OCI-M1 (cell line): ENCODE results near the gene CLEC16A.
A peak's percentile ranks its signal among the peaks of the same experiment; 100 is the strongest.
"Not testable (repeated sequence)": the region's sequence is repeated elsewhere in the genome, so short reads cannot be mapped to it uniquely, and the experiment has no call there.

Experiments used
- DNase-seq: peaks from one replicate; lab custom pipeline; 2025; lab: John Stamatoyannopoulos, UW

Gene CLEC16A

DNA sequence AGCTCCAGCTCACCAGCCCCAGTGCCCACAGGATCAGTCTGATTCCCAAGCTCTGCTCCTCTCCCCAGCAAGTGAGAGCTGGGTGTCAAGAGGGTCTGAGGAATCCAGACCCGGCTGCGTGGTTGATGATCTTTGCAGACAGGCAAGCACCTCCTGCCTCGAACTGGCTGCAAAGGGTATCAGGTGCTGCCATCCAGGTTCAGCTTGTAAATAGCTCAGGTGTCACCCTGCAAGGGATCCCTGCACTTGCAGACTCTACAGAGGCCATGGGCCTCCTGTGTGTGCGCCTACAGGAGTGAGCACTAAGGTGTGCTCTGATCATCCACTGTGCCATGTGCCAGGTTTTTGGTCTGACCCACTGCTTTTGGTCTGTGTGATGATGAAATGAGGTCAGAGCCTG, 18.3 kb upstream of the CLEC16A start:
- DNase-seq, result no peak

DNA sequence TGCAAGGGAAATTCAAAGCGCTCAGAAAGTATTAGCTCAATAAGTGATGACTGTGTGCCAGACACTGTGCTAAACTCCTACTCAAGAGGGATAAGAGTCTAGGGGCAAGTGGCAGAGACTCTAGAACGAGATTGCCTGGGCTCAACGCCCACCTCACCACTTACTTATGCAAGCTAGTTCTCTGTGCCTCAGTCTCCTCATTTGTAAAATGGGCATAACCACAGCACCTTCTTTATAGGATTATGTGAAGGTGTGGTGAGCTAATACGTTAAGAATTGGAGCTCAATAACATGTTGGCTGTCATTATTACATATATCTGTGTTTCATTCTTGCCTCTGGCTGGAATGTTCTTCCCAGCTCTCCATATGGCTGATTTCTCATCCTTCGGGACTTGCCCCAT, 17.5 kb upstream of the CLEC16A start:
- no peak for DNase-seq

DNA sequence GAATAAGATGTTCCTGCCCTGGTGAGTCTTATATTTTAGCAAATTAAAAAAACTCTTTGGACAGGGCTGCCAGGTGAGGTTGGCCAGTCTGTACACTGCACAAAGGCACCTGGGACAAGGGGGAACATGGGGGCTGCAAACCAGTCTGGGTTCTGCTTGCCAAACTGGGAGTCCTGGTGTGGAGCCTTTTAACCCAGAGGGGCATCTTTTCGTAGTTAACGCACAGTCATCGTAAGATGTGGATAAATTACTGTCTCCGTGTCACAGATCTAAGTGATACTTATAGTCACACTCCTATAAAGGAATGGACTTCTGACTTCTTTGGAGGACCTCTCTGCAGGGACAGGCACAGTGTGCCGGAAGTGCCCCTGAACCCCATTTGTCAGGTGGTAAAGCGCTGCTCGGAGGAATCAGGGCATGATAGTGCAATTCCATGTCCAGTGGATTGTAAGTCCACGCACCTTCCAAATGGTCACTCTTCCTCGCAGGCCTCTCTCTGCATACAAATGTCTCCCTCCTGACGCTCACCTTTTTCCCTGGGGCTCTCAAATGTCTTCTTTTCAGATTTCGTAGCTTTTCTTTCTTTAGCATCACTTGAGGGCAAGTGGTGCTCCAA, 16.8 kb upstream of the CLEC16A start:
- DNase-seq, result no peak

DNA sequence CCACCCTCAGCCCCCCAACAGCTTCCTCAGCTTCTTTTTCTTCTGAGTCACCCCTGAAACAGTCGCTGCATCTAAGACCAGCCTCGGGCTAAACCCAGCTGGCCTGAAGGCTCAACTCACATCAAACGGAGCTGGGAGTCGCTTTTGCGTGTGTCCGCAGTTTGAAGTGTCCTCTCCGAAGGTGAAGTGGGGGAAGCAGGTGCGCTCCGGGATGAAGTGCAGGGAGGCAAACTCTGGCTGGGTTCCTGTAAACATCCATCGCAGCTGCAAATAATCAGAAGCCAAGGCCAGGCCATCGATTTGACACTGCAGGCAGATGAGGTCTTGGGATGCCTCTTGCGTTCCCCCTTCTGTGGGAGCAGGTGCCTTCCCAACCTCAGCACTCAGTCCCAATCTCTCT, 15.3 kb upstream of the CLEC16A start:
- not testable (repeated sequence) for DNase-seq

DNA sequence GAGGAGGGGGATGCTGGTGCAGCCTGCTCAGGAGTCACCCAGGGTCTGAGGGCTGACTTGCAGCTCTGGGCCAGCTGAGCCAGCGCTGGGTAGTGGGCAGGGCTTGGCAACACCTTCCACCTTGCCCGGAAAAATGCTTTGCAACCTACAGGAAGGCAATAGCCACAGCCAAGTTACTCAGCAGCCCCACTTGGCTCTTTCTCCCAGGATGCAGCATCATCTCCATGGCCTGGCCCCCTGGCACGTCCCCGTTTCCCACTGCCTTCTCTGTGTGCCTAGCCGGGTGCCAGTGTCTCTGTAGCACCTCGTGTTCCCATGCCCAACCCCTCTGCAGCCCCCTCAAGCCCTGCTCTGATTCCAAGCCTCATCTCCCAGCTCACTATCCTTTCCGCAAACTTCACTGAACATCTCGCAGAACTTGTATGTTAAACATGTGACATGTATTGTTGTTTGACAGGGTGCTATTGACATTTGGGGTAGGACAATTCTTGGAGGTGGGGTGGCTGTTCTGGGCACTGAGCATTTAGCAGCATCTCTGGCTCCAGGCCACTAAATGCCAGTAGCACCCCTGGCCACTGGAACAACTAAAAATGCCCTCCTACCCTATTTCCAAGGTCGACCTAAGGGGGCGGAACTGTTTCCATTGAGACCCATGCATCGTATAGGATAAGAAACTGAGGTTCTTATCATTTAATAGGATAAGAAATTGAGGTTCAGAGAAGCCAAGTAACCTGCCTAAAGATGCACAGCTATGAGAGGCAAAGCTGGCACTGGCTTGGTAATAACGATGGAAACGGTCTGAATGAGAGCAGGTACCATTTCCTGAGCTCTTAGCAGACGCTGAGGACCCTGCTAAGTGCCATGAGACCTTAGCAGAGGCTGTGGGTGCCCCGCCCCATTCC, 14.3 kb upstream of the CLEC16A start:
- DNase-seq, result no peak

DNA sequence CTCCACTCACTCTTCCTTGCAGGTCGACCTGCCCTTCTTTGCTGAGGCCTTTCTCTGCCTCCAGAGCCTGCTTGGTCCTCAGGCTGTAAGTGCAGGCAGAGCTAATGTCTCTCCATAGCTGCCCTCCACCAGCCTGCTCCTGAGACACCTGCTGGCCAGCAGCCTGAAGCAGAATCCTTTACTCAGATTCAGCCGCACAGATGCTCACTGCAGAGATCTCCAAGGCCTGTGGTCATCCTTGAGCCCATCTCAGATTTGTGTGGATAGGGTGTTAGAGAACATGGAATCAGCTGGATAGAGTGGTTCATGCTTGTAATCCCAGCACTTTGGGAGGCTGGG, 13.6 kb upstream of the CLEC16A start:
- DNase-seq, result no peak

DNA sequence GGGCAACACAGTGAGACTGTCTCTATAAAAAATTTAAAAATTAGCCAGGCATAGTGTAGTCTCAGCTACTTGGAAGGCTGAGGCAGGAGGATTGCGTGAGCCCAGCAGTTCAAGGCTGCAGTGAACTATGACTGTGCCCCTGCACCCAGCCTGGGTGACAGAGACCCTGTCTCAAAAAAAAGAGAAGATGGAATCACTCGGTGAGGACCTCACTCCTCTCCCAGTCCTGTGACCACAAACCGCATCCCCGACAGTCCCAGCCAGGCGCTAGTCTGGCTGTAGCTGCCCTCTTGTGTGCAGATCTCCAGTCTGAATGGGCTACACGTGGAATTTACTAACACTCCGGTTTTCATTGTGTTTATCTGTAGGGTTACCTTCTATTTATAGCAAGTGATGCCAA, 13.2 kb upstream of the CLEC16A start:
- DNase-seq, result peak; percentile 46

DNA sequence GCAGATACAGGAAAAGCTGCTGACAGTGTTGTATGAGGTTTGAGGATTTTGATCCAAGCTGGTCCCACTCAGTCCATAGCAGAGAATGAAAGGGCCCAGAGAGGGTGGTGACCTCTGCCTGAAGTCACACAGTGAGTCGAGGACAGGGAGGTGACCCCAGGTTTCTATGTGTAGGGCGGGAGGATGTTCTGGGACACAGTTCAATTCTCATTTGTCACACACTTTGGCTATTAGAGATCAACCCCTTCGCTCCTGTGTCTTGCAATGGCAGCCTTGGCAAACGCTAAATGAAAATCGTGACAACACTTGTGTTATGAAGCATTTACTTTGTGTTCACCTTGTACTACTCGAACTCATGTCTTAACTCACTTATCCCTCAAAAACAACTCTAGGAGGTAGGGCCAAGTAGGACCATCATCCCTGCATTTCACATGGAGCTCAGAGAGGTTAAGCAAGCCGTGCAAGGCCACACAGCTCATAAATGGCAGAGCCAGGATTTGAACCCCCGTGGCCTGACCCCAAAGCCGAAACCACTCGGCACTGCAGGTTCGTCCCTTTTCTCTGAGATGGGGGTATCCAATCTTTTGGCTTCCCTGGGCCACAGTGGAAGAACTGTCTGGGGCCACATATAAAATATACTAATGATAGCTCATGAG, 12.3 kb upstream of the CLEC16A start:
- DNase-seq, result no peak

DNA sequence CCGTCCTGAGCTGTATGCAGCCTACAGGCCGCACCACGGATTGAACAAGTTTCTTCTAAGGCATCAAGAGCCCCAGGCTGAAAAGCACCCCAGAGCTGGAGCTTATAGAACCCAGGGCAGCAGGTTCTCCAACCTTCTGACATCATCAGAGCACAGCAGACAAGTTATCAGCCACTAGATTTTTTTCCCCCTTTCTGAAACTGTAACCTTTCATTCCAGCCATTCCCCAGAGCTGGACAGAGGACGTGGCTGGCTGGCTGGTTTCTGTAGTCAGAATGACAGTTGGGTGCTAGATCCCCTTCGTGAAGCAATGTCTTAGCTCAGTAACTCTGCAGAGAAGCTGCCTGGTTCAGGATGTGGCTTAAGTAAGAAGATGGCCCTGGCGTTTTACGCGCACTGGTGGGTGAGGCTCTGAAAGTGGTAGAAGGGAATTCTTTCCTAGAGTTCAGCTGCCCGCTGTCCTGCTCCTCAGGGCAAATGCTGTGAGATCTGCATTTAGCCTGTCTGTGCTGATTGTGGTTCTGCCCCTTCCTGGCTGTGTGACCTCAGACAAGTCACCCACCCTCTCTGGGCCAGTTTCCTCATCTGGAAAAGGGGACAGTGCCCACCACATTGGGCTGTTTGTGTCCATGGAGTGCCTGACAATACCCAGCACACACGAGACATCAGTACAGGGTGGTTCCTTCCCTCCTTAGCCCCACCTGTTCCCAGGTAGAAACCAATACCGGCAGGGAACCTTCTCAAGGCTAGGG, 11.2 kb upstream of the CLEC16A start:
- DNase-seq, result no peak

DNA sequence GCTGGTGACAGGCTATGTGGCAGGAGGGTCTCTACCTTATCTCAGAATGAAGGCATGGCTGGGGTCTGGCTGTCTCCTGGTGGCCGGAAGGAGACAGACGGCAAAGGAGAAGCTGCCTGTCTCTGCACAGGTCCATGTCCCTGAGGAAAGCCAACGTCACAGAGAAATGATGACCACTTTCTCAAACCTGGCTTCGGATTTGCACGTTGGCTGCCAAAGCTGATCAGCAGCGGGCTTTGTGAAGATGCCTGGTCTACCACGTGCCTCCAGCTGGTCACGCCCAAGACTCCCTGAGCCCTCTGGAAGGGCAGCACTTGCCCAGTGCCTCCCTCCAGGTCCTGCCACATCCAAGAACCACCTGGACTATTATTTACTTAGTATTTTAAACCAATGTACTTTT, 10.5 kb upstream of the CLEC16A start:
- DNase-seq, result no peak

DNA sequence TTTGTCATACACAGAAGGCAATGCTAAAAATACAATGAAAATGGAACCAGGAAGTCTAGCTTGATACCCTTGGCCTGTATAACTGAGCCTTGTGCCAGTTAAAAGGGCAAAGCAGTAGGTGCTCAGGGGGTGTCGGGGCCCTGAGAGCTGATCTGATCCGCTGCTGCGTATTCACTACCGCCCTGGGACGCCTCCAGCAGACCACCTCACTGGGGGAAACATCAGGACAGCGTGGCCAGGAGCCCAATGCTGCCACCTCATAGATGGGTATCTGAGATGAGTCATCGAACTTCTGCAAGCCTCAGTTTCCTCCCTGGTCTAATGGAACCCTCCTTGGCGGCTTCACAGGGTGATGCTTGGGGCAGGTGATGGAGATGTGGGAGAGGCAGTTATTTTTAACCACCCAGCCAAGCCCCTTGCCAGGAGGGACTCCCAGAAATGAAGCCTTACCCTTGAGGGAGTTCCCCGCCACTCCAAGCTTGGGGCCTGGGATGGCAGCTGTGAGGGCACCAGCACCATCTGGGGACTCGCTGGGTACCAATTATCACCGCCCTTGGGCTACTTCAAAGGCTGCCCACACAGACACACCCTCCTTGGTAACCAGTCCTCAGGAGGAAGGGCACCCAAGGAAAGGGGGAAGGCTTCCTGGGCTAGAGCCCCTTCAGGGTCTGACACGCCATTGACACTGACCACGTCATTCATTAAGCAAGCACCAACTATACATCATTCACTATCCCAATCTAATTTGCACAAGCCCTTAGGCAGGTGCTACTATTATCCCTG, 9.8 kb upstream of the CLEC16A start:
- DNase-seq, result no peak

DNA sequence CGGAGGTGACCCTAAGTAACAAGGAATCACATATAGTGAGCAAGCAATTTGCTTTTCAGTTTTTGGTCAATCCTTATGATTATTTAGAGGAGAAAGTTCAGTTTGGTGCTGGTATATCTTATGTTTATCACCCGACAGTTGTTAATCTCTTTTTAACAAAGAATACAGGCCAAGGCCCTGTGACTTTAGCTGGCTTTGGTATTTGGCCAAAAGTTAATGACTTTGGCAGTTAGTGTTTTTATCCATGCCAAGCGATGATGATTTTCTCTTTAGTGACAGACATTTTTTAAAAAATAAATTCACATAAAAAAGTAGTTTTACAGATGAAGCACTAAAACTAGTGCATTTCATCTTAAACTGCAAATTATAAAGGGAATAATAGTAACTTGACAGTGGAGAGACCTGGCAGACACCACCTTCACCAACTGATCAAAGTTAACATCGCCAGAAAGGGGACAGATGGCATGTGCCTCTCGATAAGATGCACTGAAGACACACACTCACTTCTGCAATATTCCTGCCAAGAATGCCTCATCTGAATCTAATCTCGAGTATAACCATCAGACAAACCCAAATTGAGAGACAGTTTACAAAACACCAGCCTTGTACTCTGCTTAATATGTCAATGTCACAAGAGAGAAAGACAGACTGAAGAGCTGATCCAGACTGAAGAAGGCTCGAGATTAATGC, 9.0 kb upstream of the CLEC16A start:
- DNase-seq, result peak; percentile 25

DNA sequence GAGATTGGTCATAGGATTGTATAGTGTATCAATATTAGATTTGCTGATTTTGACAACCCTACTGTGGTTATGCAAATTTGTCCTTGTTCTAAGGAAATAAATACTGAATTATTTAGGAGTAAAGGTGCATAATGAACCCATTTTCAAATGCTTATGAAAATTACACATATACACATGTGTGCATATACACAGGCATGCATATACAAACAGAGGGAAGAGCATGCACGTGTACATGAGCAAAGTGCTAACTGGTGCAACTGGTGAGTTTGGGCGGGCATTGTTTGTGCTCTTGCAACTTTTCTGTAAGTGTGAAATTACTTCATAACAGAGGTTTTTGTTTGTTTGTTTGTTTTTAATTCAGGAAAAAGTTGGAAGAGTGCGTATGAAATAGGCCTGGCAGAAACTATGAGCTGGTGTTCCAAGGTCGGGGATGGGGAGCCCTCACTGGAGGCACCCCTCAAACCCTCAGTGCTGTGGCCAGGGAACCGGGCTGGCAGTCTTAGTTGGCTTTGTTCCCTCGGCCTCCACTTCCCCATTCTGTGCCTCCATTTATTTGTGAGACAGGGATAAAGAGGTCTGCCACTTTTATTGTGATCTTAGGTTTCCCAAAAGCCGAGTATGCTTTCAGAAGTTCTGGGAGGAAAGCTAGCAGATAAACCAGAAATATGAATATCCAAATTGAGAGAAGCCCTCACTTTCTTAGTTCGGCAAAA, 7.9 kb upstream of the CLEC16A start:
- no peak for DNase-seq

DNA sequence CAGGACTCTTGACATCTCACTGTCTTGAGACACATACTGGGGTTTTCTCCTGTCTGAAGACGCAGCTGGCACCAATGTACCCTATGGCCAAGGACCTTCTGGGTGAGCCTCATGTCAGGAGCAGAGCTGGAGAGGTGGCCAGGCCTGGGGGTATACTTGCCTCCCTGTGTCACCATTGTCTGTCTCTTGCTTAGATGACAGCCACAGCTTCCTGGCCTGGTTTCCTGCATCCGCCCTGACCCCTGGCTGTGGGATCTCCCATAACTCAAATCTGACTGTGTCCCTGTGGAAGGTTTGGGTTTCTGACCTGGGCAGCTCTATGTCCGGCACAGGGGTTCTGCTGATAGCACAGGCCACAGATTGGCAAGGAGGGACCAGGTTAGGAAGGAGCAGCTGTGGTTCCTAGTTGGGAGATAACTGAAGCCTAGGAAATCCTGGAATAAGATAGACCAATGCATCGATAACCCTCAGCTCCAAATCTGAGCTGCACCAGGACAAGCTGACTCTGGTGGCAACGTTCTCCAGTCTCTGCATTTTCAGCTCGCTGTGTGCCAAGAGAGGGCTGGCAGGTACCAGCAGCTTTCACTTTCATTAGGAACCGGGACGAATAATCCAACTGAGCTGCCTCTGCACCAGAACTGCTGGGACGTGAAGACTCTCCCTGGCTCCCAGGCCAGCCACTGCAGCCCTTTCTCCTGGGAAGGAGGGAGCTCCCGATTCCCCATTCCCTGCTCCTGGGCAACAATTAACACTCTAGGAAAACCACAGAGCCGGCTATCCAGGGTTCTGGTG, 7.1 kb upstream of the CLEC16A start:
- DNase-seq, result no peak

DNA sequence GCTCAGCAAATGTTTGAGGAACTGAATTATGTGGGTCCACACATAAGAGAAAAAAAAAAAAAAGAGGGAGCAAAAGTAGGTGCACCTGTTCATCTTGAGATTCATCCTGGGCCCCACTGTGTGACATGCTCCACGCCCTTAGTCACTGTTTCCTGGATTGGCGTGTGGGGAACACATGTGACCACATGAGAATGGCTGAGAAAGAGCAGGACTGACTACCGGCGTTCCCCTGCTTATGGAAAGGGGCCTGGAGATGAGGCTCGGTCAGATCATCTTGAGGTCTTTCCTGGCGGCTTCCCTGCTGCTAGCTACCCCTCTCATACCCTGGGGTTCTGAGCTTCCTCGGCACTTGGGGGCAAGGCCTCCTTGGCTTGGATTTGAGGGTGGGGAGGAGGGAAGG, 6.0 kb upstream of the CLEC16A start:
- DNase-seq, result no peak

DNA sequence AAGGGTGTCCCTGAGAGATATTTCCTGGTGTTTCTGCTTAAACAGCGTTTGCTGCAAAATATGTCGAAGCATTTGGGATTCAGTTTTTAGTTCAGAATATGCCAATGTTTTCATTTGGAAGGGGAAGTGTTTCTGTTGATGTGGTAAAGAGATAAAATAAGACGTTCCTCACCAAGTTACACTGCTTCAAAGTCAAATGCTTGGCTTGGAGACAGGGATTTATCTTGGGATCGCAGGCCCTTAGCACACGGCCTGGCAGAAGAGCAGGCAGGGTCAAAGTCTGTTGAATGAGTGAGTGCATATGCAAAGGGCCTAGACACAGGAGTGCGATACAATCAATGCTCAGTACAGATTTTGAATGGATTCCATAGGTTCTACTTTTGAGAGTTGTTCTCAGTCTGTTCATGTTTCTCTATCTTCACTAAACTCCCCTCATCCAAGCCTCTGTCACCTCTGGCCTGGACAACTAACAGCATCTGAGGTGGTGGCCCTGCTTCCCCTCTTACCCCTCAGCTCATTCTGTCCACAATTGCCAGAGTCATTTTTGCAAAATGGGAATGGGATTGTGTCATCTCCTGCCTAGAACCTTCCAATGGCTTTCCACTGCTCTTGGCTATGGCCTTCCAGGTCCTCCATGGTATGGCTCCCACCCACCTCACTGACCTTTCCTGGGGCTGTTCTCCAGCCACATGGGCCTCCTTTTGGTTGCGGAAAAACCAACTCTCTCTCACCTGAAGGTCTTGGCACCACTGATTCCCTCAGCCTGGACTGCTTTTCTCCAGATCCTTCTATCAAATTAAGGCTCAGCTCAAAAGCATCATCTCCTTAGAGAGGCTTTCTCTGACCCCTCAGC, 5.3 kb upstream of the CLEC16A start:
- DNase-seq, result peak; percentile 72

DNA sequence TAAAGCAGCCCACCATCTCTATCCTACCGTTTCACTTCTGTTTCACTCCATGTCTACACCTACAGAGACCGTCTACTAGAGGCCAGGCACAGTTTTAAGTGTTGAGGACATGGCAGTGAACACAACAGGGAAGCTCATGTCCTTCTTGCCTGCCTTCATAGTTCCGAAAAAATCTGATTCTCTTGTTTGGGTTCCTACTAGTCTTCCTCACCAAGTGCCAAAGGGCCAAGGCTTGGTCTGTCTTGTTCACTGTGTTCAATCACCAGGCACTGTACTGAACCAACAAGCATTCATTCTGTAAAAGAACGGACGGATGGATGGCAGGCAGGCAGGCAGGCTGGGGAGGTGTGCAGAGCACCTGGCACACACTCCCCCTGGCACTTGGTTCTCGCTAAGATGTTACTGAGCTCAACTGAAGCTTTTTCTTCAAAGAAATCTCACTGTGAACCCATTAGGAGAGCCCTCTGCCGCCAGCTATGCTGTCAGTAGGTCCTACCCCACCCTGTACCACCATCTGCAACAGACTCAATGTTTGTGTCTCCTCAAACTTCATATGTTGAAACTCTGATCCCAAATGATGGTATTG, 4.6 kb upstream of the CLEC16A start:
- DNase-seq, result no peak

DNA sequence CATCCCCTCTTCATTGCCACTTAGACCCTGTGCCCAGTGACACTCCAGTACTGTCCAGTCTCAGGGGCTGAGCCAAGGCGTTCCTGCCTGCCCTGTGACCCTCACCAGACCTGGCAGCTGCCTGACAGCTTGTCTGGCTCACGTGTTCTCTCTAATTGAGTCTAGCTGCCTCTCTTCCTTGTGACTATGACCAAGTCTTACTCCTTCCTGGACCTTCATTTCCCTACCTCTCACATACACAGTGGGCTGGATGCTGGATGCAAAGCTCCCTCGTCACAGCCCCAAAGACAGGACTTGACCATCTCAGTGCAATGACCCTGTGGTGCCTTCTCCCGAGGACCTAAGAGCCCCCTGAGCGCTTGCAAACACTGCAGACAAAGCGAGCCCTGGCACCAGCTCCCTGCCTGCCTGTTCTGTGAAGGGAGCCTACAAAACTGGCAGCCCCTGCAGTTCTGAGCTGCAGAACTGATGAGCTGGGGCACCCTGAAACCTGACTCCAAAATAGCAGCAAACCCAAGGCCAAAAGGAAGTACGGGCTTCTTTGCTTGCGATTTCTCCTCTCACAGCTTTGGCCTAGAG, 3.8 kb upstream of the CLEC16A start:
- no peak for DNase-seq
